SK-N-SH treated with all-trans-retinoic acid at 6 μM for 48 hours (cell line): ENCODE data around the gene ESR2.

Experiments used
- ATAC-seq: fragments of 200-7000 bp; cut with Tn5 transposase; 3 replicates; pipeline ENCODE4 v1.9.1; 2020; ENCODE audit warnings: mild to moderate bottlenecking, moderate library complexity
- ARNTL ChIP-seq: fragments of 450-650 bp; formaldehyde crosslinking; IDR thresholded peaks from 2 replicates; pipeline ENCODE4 v1.5.0; 2020; ENCODE audit warnings: low read depth, mild to moderate bottlenecking, moderate library complexity, borderline replicate concordance
- BACH2 ChIP-seq: fragments of 250-450 bp; sonication (Bioruptor Pico); IDR thresholded peaks from 2 replicates; pipeline ENCODE4 v1.9.0; 2021; ENCODE audit warnings: mild to moderate bottlenecking, borderline replicate concordance
- CREB5 ChIP-seq: fragments of 250-450 bp; sonication (Bioruptor Pico); IDR thresholded peaks from 2 replicates; pipeline ENCODE4 v1.5.1; 2020; ENCODE audit warnings: low read depth, mild to moderate bottlenecking, moderate library complexity
- CSDC2 ChIP-seq: fragments of 250-450 bp; sonication (Bioruptor Pico); IDR thresholded peaks from 2 replicates; pipeline ENCODE4 v1.5.0; 2020; ENCODE audit warnings: mild to moderate bottlenecking, moderate library complexity
- CSRNP3 ChIP-seq: fragments of 250-450 bp; sonication (Bioruptor Pico); IDR thresholded peaks from 2 replicates; pipeline ENCODE4 v1.5.1; 2021; ENCODE audit warnings: mild to moderate bottlenecking, moderate library complexity
- ESRRG ChIP-seq: fragments of 250-450 bp; sonication (Bioruptor Pico); IDR thresholded peaks from 2 replicates; pipeline ENCODE4 v1.6.1; 2021; ENCODE audit warnings: mild to moderate bottlenecking
- GLIS3 ChIP-seq: fragments of 250-450 bp; sonication (Bioruptor Pico); IDR thresholded peaks from 2 replicates; pipeline ENCODE4 v1.5.0; 2020; ENCODE audit warnings: mild to moderate bottlenecking, moderate library complexity
- ISL1 ChIP-seq: fragments of 250-450 bp; sonication (Bioruptor Pico); IDR thresholded peaks from 2 replicates; pipeline ENCODE4 v2.1.2; 2022; ENCODE audit warnings: mild to moderate bottlenecking, moderate library complexity
- OSR1 ChIP-seq: fragments of 250-450 bp; sonication (Bioruptor Pico); IDR thresholded peaks from 2 replicates; pipeline ENCODE4 v1.8.0; 2022; ENCODE audit warnings: moderate library complexity, mild to moderate bottlenecking, inconsistent platforms
- PATZ1 ChIP-seq: fragments of 250-450 bp; sonication (Bioruptor Pico); IDR thresholded peaks from 2 replicates; pipeline ENCODE4 v1.8.0; 2020; ENCODE audit warnings: mild to moderate bottlenecking, moderate library complexity, borderline replicate concordance
- PPARA ChIP-seq: fragments of 250-450 bp; sonication (Bioruptor Pico); IDR thresholded peaks from 2 replicates; pipeline ENCODE4 v1.5.0; 2020; ENCODE audit warnings: mild to moderate bottlenecking, borderline replicate concordance
- RARB ChIP-seq: fragments of 250-450 bp; sonication (Bioruptor Pico); IDR thresholded peaks from 2 replicates; pipeline ENCODE4 v1.8.0; 2021; ENCODE audit warnings: mild to moderate bottlenecking, moderate library complexity
- SNAI2 ChIP-seq: fragments of 250-450 bp; sonication (Bioruptor Pico); IDR thresholded peaks from 2 replicates; pipeline ENCODE4 v1.5.0; 2020; ENCODE audit warnings: mild to moderate bottlenecking, moderate library complexity
- TOX ChIP-seq: fragments of 250-450 bp; sonication (Bioruptor Pico); IDR thresholded peaks from 2 replicates; pipeline ENCODE4 v1.8.0; 2021; ENCODE audit warnings: mild to moderate bottlenecking, moderate library complexity, borderline replicate concordance
- TSHZ2 ChIP-seq: fragments of 250-450 bp; sonication (Bioruptor Pico); IDR thresholded peaks from 2 replicates; pipeline ENCODE4 v1.5.0; 2020; ENCODE audit warnings: mild to moderate bottlenecking, moderate library complexity
- ZC3H10 ChIP-seq: fragments of 250-450 bp; sonication (Bioruptor Pico); IDR thresholded peaks from 2 replicates; pipeline ENCODE4 v1.5.1; 2021; ENCODE audit warnings: mild to moderate bottlenecking, moderate library complexity
- ZFP3 ChIP-seq: fragments of 250-450 bp; sonication (Bioruptor Pico); IDR thresholded peaks from 2 replicates; pipeline ENCODE4 v1.5.0; 2020; ENCODE audit warnings: mild to moderate bottlenecking, moderate library complexity
- ZFP30 ChIP-seq: fragments of 450-650 bp; formaldehyde crosslinking; IDR thresholded peaks from 2 replicates; pipeline ENCODE4 v1.5.0; 2022; ENCODE audit warnings: mild to moderate bottlenecking, moderate library complexity
- ZNF565 ChIP-seq: fragments of 450-650 bp; formaldehyde crosslinking; conservative IDR thresholded peaks from 2 replicates; pipeline ENCODE4 v1.5.0; 2020; ENCODE audit warnings: low read depth, mild to moderate bottlenecking, moderate library complexity
- ZNF70 ChIP-seq: fragments of 450-650 bp; formaldehyde crosslinking; IDR thresholded peaks from 2 replicates; pipeline ENCODE4 v1.5.0; 2020; ENCODE audit warnings: mild to moderate bottlenecking, moderate library complexity
- ZNF8 ChIP-seq: fragments of 450-650 bp; formaldehyde crosslinking; IDR thresholded peaks from 2 replicates; pipeline ENCODE4 v1.5.0; 2020; ENCODE audit warnings: mild to moderate bottlenecking, moderate library complexity

Gene ESR2

GRCh38 chr14:64289571-64289970 is 4.6 kb downstream of the ESR2 start:
- TF ChIP-seq ZNF565 (no peak), CSRNP3 (CRISPR knock-in tag) (no peak), OSR1 (CRISPR knock-in tag) (no peak), PPARA (CRISPR knock-in tag) (no peak), ZNF8 (CRISPR knock-in tag) (no peak), ARNTL (CRISPR knock-in tag) (no peak), BACH2 (no peak), ZFP3 (CRISPR knock-in tag) (no peak), CSDC2 (no peak), ZNF70 (CRISPR knock-in tag) (no peak), ESRRG (CRISPR knock-in tag) (no peak), TSHZ2 (CRISPR knock-in tag) (no peak), SNAI2 (CRISPR knock-in tag) (no peak), ISL1 (CRISPR knock-in tag) (no peak), GLIS3 (CRISPR knock-in tag) (no peak), CREB5 (CRISPR knock-in tag) (no peak), RARB (CRISPR knock-in tag) (no peak), ZFP30 (CRISPR knock-in tag) (no peak), PATZ1 (CRISPR knock-in tag) (no peak), ZC3H10 (CRISPR knock-in tag) (no peak)
- no peak for ATAC-seq

GRCh38 chr14:64281805-64282204 is 12.4 kb downstream of the ESR2 start:
- TF ChIP-seq ZFP3 (CRISPR knock-in tag) (no peak), GLIS3 (CRISPR knock-in tag) (no peak), ZFP30 (CRISPR knock-in tag) (no peak), CSRNP3 (CRISPR knock-in tag) (no peak), BACH2 (no peak), ZNF565 (no peak), RARB (CRISPR knock-in tag) (no peak), ARNTL (CRISPR knock-in tag) (no peak), TSHZ2 (CRISPR knock-in tag) (no peak), SNAI2 (CRISPR knock-in tag) (no peak), PPARA (CRISPR knock-in tag) (no peak), ESRRG (CRISPR knock-in tag) (no peak), ZNF70 (CRISPR knock-in tag) (no peak), CSDC2 (no peak), ZNF8 (CRISPR knock-in tag) (no peak), TOX (no peak)
- TF ChIP-seq, all 23 proteins: peak for 0
- no peak for ATAC-seq
